Endothelial cell of hepatic sinusoid (primary cell): Measurements from ENCODE around the gene SRSF9.

Experiments used
- in situ Hi-C: cut with HindIII; loops from 2 replicates; pipeline ENCODE4 v1.10.0; 2017; ENCODE audit warnings: low sequenced_read_pairs

SRSF9 gene

GRCh38 chr12:120485961-120486881 lies 16.7 kb upstream of the SRSF9 start:
- in situ Hi-C loops = no loop called here

- in situ Hi-C loops = no loop called here
Observed at GRCh38 chr12:120483621-120484020, 14.1 kb upstream of the SRSF9 start.

- in situ Hi-C loops = no loop called here
Observed at GRCh38 chr12:120481022-120481767, 11.6 kb upstream of the SRSF9 start.

- in situ Hi-C loops = no loop called here
Observed at GRCh38 chr12:120480211-120480610, 10.7 kb upstream of the SRSF9 start.

- in situ Hi-C loops = loop anchor here (5.0 kb wide), 1 partner anchor 92 kb away; no protein-coding TSS in a partner anchor
Observed at GRCh38 chr12:120479458-120479857, 9.9 kb upstream of the SRSF9 start.

- in situ Hi-C loops = loop anchor here (5.0 kb wide), 1 partner anchor 88 kb away; no protein-coding TSS in a partner anchor
Observed at GRCh38 chr12:120475643-120476042, 6.1 kb upstream of the SRSF9 start.

GRCh38 chr12:120474616-120474960 lies 5.0 kb upstream of the SRSF9 start:
- in situ Hi-C loops = no loop called here

GRCh38 chr12:120473807-120474615 lies 4.5 kb upstream of the SRSF9 start:
- in situ Hi-C loops = no loop called here

GRCh38 chr12:120472521-120472920 lies 3.0 kb upstream of the SRSF9 start:
- in situ Hi-C loops = no loop called here

GRCh38 chr12:120470150-120470784 lies 719 bp upstream of the SRSF9 start:
- in situ Hi-C loops = no loop called here

GRCh38 chr12:120468821-120469449 lies 613 bp downstream of the SRSF9 start:
- in situ Hi-C loops = no loop called here

GRCh38 chr12:120468325-120468820 lies 1.2 kb downstream of the SRSF9 start:
- in situ Hi-C loops = no loop called here

GRCh38 chr12:120467439-120467838 lies 2.1 kb downstream of the SRSF9 start:
- in situ Hi-C loops = no loop called here

GRCh38 chr12:120466560-120467315 lies 2.8 kb downstream of the SRSF9 start:
- in situ Hi-C loops = no loop called here

- in situ Hi-C loops = no loop called here
Observed at GRCh38 chr12:120465756-120466155, 3.8 kb downstream of the SRSF9 start.

GRCh38 chr12:120463712-120464111 lies 5.8 kb downstream of the SRSF9 start:
- in situ Hi-C loops = no loop called here

GRCh38 chr12:120462099-120462640 lies 7.4 kb downstream of the SRSF9 start:
- in situ Hi-C loops = no loop called here

- in situ Hi-C loops = no loop called here
Observed at GRCh38 chr12:120460157-120460556, 9.4 kb downstream of the SRSF9 start.

- in situ Hi-C loops = no loop called here
Observed at GRCh38 chr12:120457133-120457532, 12.4 kb downstream of the SRSF9 start.
